Panc1 (cell line): ENCODE data around the gene CFHR4.

ENCODE experiments used
- CTCF ChIP-seq: fragments of 450-650 bp; IDR thresholded peaks from 2 replicates; pipeline ENCODE4 v1.5.1; 2017; ENCODE audit warnings: mild to moderate bottlenecking
- POLR2AphosphoS5 ChIP-seq: IDR thresholded peaks from 2 replicates; pipeline ENCODE4 v1.6.1; 2012; ENCODE audit warnings: mild to moderate bottlenecking, low read depth, low read length, moderate library complexity
- SIN3A ChIP-seq: IDR thresholded peaks from 2 replicates; pipeline ENCODE4 v1.6.1; 2012; ENCODE audit warnings: low read depth, mild to moderate bottlenecking, low read length, moderate library complexity, borderline replicate concordance; ENCODE audit not compliant: insufficient read depth
- TCF7L2 ChIP-seq: IDR thresholded peaks from 2 replicates; pipeline ENCODE4 v1.6.1; 2011; ENCODE audit warnings: mild to moderate bottlenecking, low read depth, low read length, inconsistent platforms
- TF ChIP-seq, protein P1 (sequence below), 2 experiments: IDR thresholded peaks; 2 replicates each; pipeline ENCODE4 v1.6.1; 2011 to 2012; ENCODE audit warnings: low read depth in 2 of 2, control low read depth in 1 of 2, low read length in 1 of 2, mild to moderate bottlenecking in 1 of 2, moderate library complexity in 1 of 2; ENCODE audit not compliant: insufficient read depth in 1 of 2

DNA sequence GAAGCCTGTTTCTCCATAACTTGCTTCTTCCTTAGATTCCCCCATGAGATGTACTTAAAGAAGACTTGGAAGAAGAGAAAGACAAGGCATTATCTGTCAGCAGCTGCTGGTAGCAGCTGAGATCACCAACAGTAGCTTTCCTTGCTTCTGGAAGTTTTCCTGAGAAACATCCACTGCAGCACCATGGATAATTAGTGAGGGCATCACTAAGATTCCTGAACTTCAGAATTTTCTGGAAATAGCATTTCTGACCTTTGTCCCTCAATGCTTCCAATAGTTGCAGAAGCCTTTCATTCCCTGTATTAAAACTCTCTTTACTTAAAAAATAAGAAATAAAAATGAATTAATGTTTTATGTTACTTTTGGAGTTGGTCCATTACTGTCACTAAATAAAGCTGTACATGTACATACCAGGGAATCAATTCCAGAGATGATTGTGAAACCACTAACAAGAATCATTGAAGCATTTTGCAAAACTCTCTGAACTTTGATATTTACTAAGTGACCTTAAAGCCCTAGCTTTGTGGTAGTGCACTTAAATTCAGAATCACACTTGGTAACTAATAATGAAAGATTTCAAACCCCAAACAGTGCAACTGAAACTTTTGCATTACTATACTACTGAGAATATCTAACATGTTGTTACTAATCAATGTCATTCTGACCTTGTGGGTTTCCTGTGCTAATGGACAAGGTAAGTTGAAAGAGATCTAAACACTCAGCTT, at the start of gene CFHR4:
- TF ChIP-seq CTCF = no peak
- TF ChIP-seq, protein P1, sequence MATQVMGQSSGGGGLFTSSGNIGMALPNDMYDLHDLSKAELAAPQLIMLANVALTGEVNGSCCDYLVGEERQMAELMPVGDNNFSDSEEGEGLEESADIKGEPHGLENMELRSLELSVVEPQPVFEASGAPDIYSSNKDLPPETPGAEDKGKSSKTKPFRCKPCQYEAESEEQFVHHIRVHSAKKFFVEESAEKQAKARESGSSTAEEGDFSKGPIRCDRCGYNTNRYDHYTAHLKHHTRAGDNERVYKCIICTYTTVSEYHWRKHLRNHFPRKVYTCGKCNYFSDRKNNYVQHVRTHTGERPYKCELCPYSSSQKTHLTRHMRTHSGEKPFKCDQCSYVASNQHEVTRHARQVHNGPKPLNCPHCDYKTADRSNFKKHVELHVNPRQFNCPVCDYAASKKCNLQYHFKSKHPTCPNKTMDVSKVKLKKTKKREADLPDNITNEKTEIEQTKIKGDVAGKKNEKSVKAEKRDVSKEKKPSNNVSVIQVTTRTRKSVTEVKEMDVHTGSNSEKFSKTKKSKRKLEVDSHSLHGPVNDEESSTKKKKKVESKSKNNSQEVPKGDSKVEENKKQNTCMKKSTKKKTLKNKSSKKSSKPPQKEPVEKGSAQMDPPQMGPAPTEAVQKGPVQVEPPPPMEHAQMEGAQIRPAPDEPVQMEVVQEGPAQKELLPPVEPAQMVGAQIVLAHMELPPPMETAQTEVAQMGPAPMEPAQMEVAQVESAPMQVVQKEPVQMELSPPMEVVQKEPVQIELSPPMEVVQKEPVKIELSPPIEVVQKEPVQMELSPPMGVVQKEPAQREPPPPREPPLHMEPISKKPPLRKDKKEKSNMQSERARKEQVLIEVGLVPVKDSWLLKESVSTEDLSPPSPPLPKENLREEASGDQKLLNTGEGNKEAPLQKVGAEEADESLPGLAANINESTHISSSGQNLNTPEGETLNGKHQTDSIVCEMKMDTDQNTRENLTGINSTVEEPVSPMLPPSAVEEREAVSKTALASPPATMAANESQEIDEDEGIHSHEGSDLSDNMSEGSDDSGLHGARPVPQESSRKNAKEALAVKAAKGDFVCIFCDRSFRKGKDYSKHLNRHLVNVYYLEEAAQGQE (IDR thresholded peaks at IDR 0.05; ENCODE audit: insufficient read depth in 1 of 2, low read depth in 2 of 2, low read length in 1 of 2) = no peak
- no peak for TF ChIP-seq POLR2AphosphoS5
- TF ChIP-seq SIN3A = no peak
- no peak for TF ChIP-seq TCF7L2
